HG03103 (cell line): ENCODE results near the gene IFTAP.
"Not testable (repeated sequence)": the region's sequence is repeated elsewhere in the genome, so short reads cannot be mapped to it uniquely, and the experiment has no call there.

ENCODE experiments used
- ATAC-seq: cut with Tn5 transposase; IDR thresholded peaks from one replicate; pipeline ENCODE4 v1.9.1; 2021; ENCODE audit warnings: low read depth; ENCODE audit not compliant: unreplicated experiment

Gene IFTAP, protein sequence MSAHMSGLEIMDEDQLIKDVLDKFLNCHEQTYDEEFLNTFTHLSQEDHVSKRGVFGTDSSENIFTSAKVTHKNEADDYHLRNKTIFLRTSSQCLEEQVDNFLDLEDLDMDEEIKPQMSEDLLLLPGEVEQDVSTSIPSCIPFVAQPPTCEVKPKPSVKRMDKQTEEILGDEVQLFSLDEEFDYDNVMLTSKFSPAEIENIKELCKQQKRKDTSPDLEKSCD

DNA sequence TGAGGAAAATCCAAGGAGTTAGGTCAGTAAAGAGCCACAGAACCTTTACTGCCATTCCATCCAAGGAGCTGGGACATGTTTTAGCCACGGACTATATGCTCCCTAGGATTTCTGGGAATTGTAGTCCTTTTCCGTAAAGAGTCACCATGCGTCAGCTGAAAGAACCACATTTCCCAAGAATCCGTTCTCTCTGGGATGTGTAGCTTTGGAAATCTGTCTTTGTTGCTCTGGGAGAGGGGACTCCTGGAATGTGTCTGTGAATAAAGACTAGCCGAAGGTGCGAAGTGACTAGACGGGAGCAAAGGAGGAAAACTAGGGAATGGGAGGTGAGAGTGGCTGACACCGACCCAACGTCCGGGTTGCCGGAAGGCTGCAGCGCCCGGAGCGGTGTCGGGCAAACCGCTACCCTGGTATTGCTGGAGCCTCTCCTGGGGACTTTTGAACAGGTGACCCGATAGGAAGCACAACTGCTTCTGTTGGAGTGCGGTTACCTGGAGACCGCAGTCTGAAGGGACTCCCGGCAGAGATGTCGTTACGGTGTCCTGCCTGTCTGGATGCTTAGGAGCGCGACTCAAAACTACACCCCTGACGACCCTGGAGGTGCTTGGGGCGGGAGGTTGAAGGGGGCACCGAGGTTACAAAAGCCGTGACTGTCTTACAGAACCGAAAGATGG lies at the start of gene IFTAP:
Gene IFTAP (plus strand): TSS at position 187 of the 674 bp plus-strand sequence. CDS start 15,602 bp downstream, outside the sequence.
- peak; percentile 93 for ATAC-seq

- ATAC-seq = no peak
Measured at GRCh38 chr11:36550385-36551115, 43.8 kb upstream of the IFTAP start.

- not testable (repeated sequence) for ATAC-seq
Measured at GRCh38 chr11:36557390-36557789, 36.9 kb upstream of the IFTAP start.

GRCh38 chr11:36557991-36558390 lies 36.3 kb upstream of the IFTAP start:
- ATAC-seq = no peak

GRCh38 chr11:36558571-36559413 lies 35.5 kb upstream of the IFTAP start:
- no peak for ATAC-seq

DNA sequence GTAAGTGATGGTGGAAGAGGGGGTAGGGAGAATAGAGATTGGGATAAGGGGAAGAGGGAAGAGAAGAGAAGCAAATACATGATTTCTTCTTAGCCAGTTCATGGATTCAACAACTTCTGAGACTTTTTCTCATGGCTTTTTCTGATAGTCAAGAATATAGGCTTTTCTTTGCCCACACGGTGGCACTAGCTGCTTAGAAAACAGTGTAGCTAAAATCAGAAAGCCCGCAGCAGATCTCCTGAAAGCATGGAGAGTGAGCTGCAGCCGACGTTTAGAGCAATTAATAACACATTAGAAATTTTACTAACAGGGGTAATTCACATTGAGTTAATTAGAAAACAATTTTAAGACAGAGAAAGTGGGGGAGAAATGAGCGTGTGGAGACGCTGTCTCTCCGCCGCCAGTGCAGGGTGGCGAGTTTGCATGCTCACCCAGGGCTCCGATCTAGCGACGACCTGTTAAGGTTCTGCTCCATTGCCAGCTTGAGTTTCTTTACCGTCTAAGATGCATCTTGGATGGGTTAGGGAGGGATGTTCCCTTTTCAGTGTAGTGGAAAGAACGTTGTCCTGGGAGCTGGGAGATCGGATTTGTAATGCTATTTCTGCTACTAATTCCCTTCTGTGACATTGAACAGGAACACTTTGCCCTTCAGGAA lies 29.8 kb upstream of the IFTAP start:
- ATAC-seq = peak; percentile 53

- no peak for ATAC-seq
Measured at GRCh38 chr11:36565031-36565610, 29.2 kb upstream of the IFTAP start.

DNA sequence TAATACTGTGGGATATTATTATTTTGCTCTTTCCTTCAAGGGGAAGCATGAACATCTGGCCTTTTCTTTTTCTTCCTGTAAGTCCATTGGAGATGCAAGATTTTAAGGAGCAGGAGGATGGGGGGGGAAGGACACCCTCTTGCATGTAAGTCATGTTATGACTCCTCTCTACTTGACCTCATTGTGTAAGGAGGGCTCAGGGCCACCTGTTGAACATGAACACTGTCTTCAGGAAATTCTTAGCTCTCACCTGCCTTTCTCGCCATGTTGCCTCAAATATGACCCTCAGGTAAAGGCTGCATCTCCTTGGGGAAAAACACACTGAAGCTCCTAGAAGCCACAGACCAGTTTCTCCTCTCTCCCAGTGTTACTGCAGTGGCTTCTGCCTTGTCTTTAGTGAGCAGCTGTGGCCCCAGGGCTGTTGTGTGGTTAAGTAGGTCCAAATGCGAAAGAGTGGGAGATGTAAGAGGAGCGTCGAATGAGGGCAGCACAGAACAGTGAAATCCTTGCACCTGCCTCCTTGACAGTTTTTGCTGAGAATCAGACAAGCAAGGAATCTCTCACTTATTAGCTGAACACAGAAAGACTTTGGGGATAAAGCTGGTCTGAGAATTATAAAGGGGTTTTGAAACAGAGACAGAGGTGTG lies 27.8 kb upstream of the IFTAP start:
- no peak for ATAC-seq

GRCh38 chr11:36567694-36568093 lies 26.6 kb upstream of the IFTAP start, which contains the start of gene RAG1:
TSS of gene RAG1 (plus strand) at chr11:36568007. CDS start at chr11:36573305, 5,298 bp downstream.
- no peak for ATAC-seq

DNA sequence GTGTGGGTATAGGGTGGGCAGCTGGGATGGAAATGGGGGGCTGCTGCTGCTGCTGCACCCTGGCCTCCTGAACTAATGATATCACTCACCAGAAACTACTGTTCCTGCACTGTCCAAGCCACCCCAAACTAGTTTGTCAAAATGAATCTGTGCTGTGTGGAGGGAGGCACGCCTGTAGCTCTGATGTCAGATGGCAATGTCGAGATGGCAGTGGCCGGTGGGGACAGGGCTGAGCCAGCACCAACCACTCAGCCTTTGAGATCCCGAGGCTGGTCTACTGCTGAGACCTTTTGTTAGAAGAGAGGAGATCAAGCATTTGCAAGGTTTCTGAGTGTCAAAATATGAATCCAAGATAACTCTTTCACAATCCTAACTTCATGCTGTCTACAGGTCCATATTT lies 25.2 kb upstream of the IFTAP start:
- ATAC-seq = no peak

DNA sequence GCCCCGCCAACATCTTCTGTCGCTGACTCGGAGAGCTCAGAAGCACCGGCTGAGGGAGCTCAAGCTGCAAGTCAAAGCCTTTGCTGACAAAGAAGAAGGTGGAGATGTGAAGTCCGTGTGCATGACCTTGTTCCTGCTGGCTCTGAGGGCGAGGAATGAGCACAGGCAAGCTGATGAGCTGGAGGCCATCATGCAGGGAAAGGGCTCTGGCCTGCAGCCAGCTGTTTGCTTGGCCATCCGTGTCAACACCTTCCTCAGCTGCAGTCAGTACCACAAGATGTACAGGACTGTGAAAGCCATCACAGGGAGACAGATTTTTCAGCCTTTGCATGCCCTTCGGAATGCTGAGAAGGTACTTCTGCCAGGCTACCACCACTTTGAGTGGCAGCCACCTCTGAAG lies 19.8 kb upstream of the IFTAP start:
- no peak for ATAC-seq

DNA sequence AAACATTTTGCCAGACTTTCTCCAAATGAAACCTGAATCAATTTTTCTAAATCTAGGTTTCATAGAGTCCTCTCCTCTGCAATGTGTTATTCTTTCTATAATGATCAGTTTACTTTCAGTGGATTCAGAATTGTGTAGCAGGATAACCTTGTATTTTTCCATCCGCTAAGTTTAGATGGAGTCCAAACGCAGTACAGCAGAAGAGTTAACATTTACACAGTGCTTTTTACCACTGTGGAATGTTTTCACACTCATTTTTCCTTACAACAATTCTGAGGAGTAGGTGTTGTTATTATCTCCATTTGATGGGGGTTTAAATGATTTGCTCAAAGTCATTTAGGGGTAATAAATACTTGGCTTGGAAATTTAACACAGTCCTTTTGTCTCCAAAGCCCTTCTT lies 16.9 kb upstream of the IFTAP start:
- no peak for ATAC-seq

DNA sequence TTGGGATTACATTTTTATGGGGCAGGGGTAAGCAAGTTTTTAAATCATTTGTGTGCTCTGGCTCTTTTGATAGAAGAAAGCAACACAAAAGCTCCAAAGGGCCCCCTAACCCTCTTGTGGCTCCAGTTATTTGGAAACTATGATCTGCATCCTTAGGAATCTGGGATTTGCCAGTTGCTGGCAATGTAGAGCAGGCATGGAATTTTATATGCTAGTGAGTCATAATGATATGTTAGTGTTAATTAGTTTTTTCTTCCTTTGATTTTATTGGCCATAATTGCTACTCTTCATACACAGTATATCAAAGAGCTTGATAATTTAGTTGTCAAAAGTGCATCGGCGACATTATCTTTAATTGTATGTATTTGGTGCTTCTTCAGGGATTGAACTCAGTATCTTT lies 16.4 kb upstream of the IFTAP start:
- no peak for ATAC-seq

GRCh38 chr11:36578458-36578857 lies 15.8 kb upstream of the IFTAP start:
- ATAC-seq = no peak

DNA sequence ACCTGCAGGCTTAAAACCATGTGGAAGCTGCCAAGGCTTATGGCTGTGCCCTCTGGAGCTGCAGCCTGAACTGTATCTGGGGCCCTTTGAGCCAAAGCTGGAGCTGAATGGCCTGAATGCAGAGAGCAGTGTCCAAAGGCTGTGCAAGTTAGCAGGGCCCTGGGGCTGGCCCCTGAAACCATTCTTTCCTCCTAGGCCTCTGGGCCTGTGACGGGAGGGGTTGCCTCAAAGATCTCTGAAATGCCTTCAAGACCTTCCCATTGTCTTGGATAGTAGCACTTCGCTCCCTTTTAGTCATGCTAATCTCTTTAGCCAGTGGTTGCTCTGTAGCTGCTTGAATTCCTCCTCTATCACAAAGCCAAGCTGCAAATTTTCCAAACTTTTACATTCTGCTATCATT lies 12.8 kb upstream of the IFTAP start:
- ATAC-seq = no peak

- ATAC-seq = no peak
Measured at GRCh38 chr11:36583667-36584066, 10.6 kb upstream of the IFTAP start.

GRCh38 chr11:36586543-36586942 lies 7.8 kb upstream of the IFTAP start:
- ATAC-seq = no peak

DNA sequence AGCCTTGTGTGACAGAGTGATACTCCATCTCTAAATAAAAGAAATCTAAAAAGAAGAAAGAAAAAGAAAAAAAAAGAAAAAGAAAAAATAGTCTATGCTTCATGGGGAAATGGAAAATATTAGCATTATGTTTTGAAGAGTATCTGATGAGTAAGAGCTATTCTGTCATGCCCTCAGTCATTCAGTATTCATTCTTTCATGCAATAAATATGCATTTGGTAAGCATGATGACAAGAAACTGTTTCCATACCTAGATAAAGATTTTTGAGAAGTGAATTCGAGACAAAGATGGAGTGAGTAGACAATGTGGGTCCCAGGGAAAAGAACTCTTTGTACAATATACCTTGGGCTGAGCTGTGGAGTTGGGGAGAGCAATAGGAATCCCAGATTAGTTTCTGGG lies 6.2 kb upstream of the IFTAP start:
- no peak for ATAC-seq

DNA sequence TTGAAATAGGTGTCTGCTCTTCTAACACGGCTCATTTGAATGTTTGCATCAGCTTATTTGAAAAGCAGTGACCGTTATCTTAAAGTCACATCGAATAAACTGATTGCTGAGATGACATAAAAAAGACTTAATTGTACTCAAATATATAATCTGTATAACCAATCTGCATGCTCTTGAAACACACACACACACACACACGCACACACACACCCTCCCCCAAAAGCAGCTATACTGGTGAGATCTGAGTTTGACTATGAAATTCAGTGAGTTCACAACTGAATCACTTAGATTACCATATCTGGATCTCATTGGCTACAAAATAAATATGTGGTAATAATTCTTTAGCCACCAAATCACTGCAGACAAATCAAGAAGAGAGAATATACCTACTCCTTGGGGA lies 3.8 kb upstream of the IFTAP start:
- no peak for ATAC-seq
